Choroid plexus epithelial cell (primary cell): ENCODE measurements around the gene EML4.
A peak's percentile ranks its signal among the peaks of the same experiment; 100 is the strongest.

Experiments
- DNase-seq: peaks from one replicate; pipeline ENCODE4 v3.0.0-alpha.2; 2010; ENCODE audit warnings: low read depth
- H3K4me3 ChIP-seq: 2 replicates; pipeline ENCODE4 v1.5.1; 2011; ENCODE audit warnings: low read depth, mild to moderate bottlenecking, control low read depth, low read length, moderate library complexity
- TF ChIP-seq, protein P1 (sequence below): conservative IDR thresholded peaks from 2 replicates; pipeline ENCODE4 v1.5.1; 2011; ENCODE audit warnings: low read depth, mild to moderate bottlenecking, control low read depth, inconsistent platforms, low read length, moderate library complexity

EML4 gene

DNA sequence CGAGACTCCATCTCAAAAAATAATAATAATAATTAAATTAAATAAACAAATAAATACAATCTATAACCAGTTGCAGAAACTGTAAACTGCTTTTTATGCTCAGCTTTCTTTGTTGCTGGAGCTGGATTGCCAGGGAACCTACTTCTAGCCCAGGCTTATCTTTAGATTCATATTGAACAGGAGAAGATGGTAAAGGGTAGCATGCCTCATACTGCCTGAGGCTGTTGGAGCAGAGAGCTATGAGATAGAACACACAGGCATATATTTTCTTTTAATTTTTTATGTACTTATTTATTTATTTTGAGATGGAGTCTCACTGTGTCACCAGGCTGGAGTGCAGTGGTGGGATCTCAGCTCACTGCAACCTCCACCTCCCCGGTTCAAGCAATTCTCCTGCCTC lies 28.7 kb upstream of the EML4 start:
- no peak overlapping the region for H3K4me3 ChIP-seq
- TF ChIP-seq, protein P1, sequence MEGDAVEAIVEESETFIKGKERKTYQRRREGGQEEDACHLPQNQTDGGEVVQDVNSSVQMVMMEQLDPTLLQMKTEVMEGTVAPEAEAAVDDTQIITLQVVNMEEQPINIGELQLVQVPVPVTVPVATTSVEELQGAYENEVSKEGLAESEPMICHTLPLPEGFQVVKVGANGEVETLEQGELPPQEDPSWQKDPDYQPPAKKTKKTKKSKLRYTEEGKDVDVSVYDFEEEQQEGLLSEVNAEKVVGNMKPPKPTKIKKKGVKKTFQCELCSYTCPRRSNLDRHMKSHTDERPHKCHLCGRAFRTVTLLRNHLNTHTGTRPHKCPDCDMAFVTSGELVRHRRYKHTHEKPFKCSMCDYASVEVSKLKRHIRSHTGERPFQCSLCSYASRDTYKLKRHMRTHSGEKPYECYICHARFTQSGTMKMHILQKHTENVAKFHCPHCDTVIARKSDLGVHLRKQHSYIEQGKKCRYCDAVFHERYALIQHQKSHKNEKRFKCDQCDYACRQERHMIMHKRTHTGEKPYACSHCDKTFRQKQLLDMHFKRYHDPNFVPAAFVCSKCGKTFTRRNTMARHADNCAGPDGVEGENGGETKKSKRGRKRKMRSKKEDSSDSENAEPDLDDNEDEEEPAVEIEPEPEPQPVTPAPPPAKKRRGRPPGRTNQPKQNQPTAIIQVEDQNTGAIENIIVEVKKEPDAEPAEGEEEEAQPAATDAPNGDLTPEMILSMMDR = no peak
- DNase-seq = no peak

DNA sequence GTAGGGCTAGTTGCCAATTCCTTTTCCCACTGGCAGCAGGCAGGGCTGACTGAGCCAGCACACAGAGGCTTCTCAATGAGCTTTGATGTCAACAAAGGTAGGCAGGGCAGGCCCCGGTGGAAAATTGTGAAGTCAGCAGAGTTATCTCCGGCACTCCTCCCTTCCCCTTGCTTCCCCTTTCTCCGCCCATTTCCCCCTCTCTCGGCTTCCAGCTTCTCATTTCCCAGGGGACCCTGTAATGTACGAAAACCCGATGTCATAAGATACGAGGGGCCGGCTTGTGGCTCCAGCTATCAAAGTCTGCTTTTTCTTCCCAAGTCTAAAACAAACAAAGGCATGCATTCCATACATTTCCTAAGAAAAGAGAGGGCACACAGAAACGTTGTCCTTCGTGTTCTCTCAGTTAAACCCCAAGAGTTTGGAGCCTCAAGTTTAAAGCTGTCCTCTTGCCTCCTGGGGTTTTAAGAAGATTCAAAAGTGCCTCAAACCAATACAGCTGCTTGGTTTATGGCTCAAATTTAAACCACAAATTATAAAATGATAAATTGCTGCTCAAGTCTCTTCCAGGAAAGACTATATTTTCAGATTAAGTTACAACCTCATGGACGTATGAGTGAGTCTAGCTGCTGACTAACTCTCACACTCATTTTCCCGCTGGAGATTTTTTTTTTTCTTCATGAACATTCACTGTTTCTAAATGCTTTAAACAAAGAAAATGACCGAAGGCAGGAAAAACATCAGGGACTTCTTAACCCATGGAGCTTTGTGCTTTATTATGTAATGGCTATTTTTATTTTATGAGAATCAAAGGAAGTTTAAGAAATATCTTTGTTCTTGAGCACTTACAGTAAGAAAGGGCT lies 27.2 kb upstream of the EML4 start:
- peak; percentile 89 for DNase-seq
- peak overlapping the region; percentile 42 for H3K4me3 ChIP-seq
- TF ChIP-seq, protein P1 = no peak

DNA sequence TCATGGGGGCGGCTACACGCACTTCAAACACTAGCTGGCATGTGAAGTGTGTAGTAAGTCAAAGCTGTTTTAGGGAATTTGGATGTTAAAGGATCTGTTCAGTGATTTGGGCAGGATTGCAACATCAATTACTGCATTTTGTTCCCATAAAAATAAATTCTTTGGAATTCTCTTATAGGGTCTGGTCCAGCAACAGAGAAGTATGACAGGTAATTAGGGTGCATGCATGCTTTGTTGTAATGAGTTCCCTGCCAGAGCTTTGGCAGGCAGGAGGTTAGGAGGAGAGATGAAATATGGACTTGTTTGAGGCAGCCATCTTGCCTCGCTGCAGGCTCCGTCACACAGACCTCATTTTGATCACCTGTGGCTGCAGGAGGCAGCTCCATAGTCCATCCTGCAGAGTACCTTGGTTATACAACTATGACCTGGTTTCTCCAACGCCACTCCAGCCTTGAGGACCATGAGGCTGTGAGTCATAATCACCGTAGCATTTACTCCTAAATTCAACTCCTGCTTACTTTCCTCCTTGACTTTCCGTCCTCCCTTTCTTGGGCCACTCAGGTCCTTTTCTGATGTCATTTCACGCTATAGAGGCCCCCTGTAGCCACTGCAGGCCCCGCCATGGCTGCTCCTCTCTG lies 26.5 kb upstream of the EML4 start:
- H3K4me3 ChIP-seq = no peak overlapping the region
- peak; percentile 48 for DNase-seq
- TF ChIP-seq, protein P1 = no peak

DNA sequence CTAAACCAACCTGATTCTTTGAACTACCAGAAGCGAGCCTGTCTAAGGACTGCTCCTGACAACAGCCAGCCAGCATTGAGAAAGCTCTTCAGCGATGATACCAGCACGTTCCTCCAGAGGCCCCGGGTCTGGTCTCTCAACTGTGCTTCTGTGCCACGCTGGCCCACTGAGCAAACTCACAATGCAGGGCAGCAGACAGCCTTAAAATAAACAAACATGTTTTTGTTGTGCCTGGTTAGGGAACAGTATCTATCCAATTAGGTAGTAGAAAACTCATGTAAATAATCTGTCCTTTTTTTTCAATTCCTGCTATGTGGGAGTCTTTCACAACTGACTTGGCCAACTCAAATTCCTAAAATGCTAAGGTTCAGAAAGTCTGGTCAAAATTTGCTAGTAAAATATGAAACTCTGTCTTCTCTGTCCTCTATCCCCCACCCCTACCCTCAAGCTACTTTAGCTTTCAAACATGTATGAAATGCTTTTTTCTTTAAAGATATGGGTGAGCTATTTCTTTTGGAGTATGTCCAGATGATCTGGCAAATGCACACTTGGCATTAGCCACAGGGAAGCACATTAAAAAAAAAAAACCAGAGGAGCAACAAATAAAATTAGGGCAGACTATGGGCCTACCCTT lies 21.4 kb upstream of the EML4 start:
- TF ChIP-seq, protein P1 = no peak
- H3K4me3 ChIP-seq = no peak overlapping the region
- peak; percentile 83 for DNase-seq

DNA sequence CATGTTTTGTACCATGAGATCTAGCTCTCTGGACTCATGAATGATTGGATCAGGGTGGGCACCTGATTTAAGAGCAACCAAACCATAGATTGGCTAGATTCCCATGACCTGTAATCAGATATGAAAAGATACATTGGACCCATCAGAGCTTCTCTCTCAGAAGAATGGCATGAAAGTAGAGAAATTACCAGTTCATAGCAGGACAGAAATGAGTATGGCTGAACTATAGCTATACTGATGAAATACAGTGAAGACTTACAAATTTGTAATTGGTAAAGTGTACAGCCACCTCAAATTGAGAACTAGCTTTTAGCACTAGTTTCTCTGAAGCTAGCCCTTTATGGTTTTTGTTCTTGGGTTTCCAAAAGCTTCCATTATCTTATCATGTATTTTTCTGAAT lies 19.0 kb upstream of the EML4 start:
- H3K4me3 ChIP-seq = no peak overlapping the region
- no peak for DNase-seq
- TF ChIP-seq, protein P1 = no peak

DNA sequence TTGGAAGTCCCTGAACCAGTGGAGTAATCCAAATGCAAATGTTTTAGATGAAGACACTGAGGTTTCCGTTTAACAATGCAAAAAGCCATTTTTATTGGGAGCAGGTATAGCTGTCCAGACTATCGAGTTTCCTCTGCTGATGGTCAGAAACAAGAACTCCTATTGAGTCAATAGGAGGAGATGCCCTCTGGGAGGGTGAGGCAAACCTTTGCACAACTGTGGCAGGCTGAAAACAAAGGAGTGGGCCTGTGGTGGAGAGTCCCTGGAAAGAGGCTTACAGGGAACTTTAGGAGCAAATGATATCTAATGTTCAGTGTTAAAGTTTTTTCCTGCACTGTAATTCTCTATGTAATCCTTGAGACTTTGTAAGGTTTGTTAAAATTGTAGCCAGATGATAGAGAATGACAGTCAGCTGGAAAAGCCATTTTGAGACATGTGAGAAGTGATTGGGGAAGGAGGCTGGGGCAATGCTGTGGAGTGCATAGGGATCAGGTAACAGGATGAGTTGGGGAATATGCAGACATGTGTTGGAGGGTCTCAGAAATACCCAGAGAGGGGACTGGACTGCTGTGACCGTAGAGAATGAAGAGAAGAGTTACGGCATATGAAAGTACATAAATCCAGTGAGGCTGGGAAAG lies 15.1 kb upstream of the EML4 start:
- no peak overlapping the region for H3K4me3 ChIP-seq
- DNase-seq = no peak
- TF ChIP-seq, protein P1 = no peak
